Cardiac muscle cell (in vitro differentiated cells and primary cell): ENCODE results near the gene MFAP4. TPM values are rescaled to one million over a fixed set of nuclear protein-coding genes. Genes with fewer than 3 reads are reported as not detected.
A peak's percentile ranks its signal among the peaks of the same experiment; 100 is the strongest.

Experiments used
- DNase-seq, 2 donors: peaks; one replicate each; pipeline versions ENCODE4 v3.0.0 to v3.0.0-alpha.2; 2010 to 2017; ENCODE audit warnings: low read depth in 1 of 2, low spot score in 1 of 2
- H3K27ac ChIP-seq: fragments of 200-600 bp; sonication (generic); 2 replicates; pipeline ENCODE4 v1.5.1; 2016
- H3K27me3 ChIP-seq: fragments of 200-600 bp; sonication (generic); 2 replicates; pipeline ENCODE4 v1.6.0; 2016; ENCODE audit warnings: control low read depth
- H3K36me3 ChIP-seq: fragments of 200-600 bp; sonication (generic); 2 replicates; pipeline ENCODE4 v1.5.1; 2016; ENCODE audit warnings: control low read depth
- H3K4me1 ChIP-seq: fragments of 200-600 bp; sonication (generic); 2 replicates; pipeline ENCODE4 v1.8.1; 2017; ENCODE audit warnings: low read depth, mild to moderate bottlenecking, mixed run types
- H3K4me3 ChIP-seq: fragments of 200-600 bp; sonication (generic); 2 replicates; pipeline ENCODE4 v1.5.1; 2016; ENCODE audit warnings: mild to moderate bottlenecking
- H3K9me3 ChIP-seq: fragments of 200-600 bp; sonication (generic); 2 replicates; pipeline ENCODE4 v1.5.1; 2017; ENCODE audit warnings: low read depth, mild to moderate bottlenecking, control low read depth
- CTCF ChIP-seq: IDR thresholded peaks from 2 replicates; pipeline ENCODE4 v1.5.1; 2012; ENCODE audit warnings: low read depth, mild to moderate bottlenecking, low read length
- polyA plus RNA-seq: library from polyadenylated mRNA; unstranded; fragments of >200 nt; fragmentation: Nextera tagmentation; extraction: Ambion mirVana; gene quantifications from 2 replicates; pipeline ENCODE4 v1.2.1, GENCODE V29; 2016
- total RNA-seq: library from RNA; depleted of rRNA; stranded (reverse); fragments of >200 nt; gene quantifications from 2 replicates; pipeline ENCODE4 v1.2.3, GENCODE V29; 2016

MFAP4 gene
- total RNA-seq (14.1 and 16.7 TPM in 2 replicates), polyA plus RNA-seq (22.6 and 23.4 TPM in 2 replicates)

- Histone ChIP-seq H3K9me3 (no peaks in the 10 kb centered on the region), H3K36me3 (peaks cover 14% of the 10 kb centered on the region), H3K4me3 (no peak within 1 kb of the TSS), H3K27ac (peak within 1 kb of the TSS; percentile 68), H3K4me1 (peaks cover 22% of the 10 kb centered on the region), H3K27me3 (no peaks in the 10 kb centered on the region)
- DNase-seq = peak; percentile 58 to 96
- TF ChIP-seq CTCF = no peak
These were observed at the start of gene MFAP4 for GRCh38 chr17:19386974-19387920. Gene MFAP4 (minus strand): TSS chr17:19387190. CDS start chr17:19387155, 35 bp downstream.

- Histone ChIP-seq H3K27me3 (no peaks in the 10 kb centered on the region), H3K4me3 (no peak overlapping the region), H3K4me1 (no peaks in the 10 kb centered on the region), H3K27ac (no peak overlapping the region), H3K36me3 (no peaks in the 10 kb centered on the region), H3K9me3 (no peaks in the 10 kb centered on the region)
- TF ChIP-seq CTCF = no peak
- no peak for DNase-seq
These were observed 46.8 kb upstream of the MFAP4 start for GRCh38 chr17:19433727-19434340.

GRCh38 chr17:19433255-19433654 lies 46.3 kb upstream of the MFAP4 start:
- no peak for DNase-seq
- Histone ChIP-seq H3K4me3 (no peak overlapping the region), H3K9me3 (no peaks in the 10 kb centered on the region), H3K4me1 (no peaks in the 10 kb centered on the region), H3K36me3 (no peaks in the 10 kb centered on the region), H3K27ac (no peak overlapping the region), H3K27me3 (no peaks in the 10 kb centered on the region)
- TF ChIP-seq CTCF = no peak

- H3K36me3 ChIP-seq = no peaks in the 10 kb centered on the region
- DNase-seq = no peak
- no peaks in the 10 kb centered on the region for H3K4me1 ChIP-seq
- H3K27me3 ChIP-seq = no peaks in the 10 kb centered on the region
- no peak for TF ChIP-seq CTCF
- H3K9me3 ChIP-seq = no peaks in the 10 kb centered on the region
- H3K27ac ChIP-seq = no peak overlapping the region
- no peak overlapping the region for H3K4me3 ChIP-seq
These were observed 44.7 kb upstream of the MFAP4 start for GRCh38 chr17:19431691-19432090.

- Histone ChIP-seq H3K27ac (no peak overlapping the region), H3K4me1 (no peaks in the 10 kb centered on the region), H3K36me3 (no peaks in the 10 kb centered on the region), H3K27me3 (no peaks in the 10 kb centered on the region), H3K9me3 (no peaks in the 10 kb centered on the region), H3K4me3 (no peak overlapping the region)
- no peak for DNase-seq
- no peak for TF ChIP-seq CTCF
These were observed 39.6 kb upstream of the MFAP4 start for GRCh38 chr17:19426631-19427030.
